Measurements from ENCODE around the gene KNDC1. TPM values are rescaled to one million over a fixed set of nuclear protein-coding genes. Genes with fewer than 3 reads are reported as not detected.
"Not testable (repeated sequence)": the region's sequence is repeated elsewhere in the genome, so short reads cannot be mapped to it uniquely, and the experiment has no call there.

The KNDC1 gene
- total RNA-seq, 3 donors from 2014 or later = 0.98 to 2.3 TPM; not detected in 1

DNA sequence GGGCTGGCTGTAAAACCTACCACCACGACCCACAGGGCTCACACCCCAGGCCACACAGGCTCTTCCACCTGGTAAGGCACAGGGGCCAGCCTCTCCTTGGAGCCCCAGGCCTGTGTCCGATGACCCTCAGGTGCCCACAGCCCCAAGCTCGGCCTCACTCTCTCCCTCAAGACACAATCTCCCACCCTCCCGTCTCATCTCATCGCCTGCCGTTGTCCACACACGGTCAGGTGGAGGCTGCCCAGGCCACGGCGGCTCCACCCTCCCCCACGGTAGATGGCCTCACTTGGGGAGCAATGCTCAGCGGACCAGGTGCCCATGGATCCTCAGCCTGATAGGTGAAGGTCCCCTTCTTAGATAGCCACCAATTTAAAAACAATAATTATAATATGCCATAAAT, 61.3 kb downstream of the KNDC1 start:
- DNase-seq (ENCODE audit: low spot score in 2 of 2) = no peak
- Histone ChIP-seq H3K4me1 (no peaks in the 10 kb centered on the region), H3K27ac (no peak overlapping the region), H3K27me3 (peaks cover 0 to 46% of the 10 kb centered on the region in 2 donors), H3K36me3 (no peaks in the 10 kb centered on the region), H3K9me3 (no peaks in the 10 kb centered on the region), H3K4me3 (no peak overlapping the region)
- intact Hi-C loops (cut with DNase I; ENCODE audit: low total_unique reads) = no loop called here
- TF ChIP-seq, protein P1, sequence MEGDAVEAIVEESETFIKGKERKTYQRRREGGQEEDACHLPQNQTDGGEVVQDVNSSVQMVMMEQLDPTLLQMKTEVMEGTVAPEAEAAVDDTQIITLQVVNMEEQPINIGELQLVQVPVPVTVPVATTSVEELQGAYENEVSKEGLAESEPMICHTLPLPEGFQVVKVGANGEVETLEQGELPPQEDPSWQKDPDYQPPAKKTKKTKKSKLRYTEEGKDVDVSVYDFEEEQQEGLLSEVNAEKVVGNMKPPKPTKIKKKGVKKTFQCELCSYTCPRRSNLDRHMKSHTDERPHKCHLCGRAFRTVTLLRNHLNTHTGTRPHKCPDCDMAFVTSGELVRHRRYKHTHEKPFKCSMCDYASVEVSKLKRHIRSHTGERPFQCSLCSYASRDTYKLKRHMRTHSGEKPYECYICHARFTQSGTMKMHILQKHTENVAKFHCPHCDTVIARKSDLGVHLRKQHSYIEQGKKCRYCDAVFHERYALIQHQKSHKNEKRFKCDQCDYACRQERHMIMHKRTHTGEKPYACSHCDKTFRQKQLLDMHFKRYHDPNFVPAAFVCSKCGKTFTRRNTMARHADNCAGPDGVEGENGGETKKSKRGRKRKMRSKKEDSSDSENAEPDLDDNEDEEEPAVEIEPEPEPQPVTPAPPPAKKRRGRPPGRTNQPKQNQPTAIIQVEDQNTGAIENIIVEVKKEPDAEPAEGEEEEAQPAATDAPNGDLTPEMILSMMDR (IDR thresholded peaks at IDR 0.05) = no peak
- TF ChIP-seq POLR2AphosphoS5 (IDR thresholded peaks at IDR 0.05) (no peak), POLR2A (IDR thresholded peaks at IDR 0.05) (no peak)

DNA sequence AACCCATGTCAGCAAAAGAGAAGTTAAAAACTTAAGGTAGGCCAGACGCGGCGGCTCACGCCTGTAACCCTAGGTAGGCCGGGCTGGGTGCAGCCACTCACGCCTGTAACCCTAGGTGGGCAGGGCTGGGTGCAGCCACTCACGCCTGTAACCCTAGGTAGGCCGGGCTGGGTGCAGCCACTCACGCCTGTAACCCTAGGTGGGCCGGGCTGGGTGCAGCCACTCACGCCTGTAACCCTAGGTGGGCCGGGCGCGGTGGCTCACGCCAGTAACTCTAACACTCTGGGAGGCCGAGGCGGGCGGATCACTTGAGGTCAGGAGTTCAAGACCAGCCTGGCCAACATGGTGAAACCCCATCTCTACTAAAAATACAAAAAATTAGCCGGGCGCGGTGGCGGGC, 61.7 kb downstream of the KNDC1 start:
- H3K4me3 ChIP-seq; DNase-seq (ENCODE audit: low spot score in 2 of 2); H3K36me3 ChIP-seq; intact Hi-C loops (cut with DNase I; ENCODE audit: low total_unique reads); H3K4me1 ChIP-seq; H3K9me3 ChIP-seq; H3K27ac ChIP-seq: not testable (repeated sequence)
- peaks cover 0 to 46% of the 10 kb centered on the region in 2 donors for H3K27me3 ChIP-seq

DNA sequence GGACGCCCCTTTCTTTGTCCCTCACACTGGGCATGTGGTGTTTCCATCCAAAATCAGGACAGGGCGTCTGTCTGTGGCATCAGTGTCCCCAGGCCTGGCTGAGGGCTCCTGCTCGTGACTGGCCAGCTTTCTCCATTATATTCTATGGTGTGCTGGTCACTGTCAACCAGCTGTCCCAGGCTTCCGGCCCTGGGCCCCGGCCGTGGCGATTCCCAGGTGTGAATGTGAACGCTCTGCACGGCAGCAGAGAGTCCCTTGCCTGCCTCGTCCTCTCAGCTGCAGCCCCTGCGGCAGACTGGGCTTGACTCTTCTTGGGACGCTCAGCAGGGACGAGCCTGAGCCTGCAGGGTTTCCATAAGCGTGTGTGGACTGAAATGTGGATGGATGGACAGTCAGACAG, 64.1 kb downstream of the KNDC1 start:
- Histone ChIP-seq H3K9me3 (no peaks in the 10 kb centered on the region), H3K36me3 (no peaks in the 10 kb centered on the region), H3K4me1 (no peaks in the 10 kb centered on the region), H3K27me3 (peaks cover 0 to 53% of the 10 kb centered on the region in 2 donors), H3K4me3 (no peak overlapping the region), H3K27ac (no peak overlapping the region)
- intact Hi-C loops (cut with DNase I; ENCODE audit: low total_unique reads) = no loop called here
- DNase-seq (ENCODE audit: low spot score in 2 of 2) = no peak
- no peak for TF ChIP-seq POLR2A (IDR thresholded peaks at IDR 0.05)
- TF ChIP-seq POLR2AphosphoS5 (IDR thresholded peaks at IDR 0.05) = no peak
- TF ChIP-seq, protein P1 (IDR thresholded peaks at IDR 0.05) = no peak

DNA sequence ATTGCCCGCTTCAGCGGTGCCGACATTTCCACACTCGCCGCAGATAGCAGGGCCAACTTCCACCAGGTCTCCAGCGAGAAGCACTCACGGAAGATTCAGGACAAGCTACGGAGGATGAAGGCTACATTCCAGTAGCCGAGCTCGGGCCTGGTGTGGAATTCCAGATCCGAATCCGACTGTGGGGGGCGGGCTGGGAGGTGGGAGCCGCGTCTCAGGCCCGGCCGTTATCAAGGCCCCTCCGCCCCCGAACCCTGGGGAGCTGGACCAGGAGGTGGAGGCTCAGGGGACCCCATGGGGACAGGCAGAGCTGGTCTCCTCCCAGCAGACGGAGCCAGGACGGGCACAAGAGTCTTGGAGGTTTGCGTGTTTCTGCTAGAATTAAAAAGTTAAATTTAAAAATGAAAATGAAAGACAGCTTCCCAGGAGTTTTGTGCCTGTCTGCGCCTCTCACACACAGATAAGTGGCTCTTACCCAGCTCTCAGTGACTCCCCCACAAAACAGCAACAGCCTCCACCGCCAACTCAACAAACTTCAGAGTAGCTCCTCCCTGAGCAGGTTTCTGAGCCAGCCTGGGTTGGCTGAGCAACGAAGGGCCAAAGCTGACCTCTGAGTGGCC, 64.8 kb downstream of the KNDC1 start:
- no peaks in the 10 kb centered on the region for H3K36me3 ChIP-seq
- intact Hi-C loops (cut with DNase I; ENCODE audit: low total_unique reads) = no loop called here
- TF ChIP-seq, protein P1 (IDR thresholded peaks at IDR 0.05) = no peak
- TF ChIP-seq POLR2A (IDR thresholded peaks at IDR 0.05) (no peak), POLR2AphosphoS5 (IDR thresholded peaks at IDR 0.05) (no peak)
- DNase-seq (ENCODE audit: low spot score in 2 of 2) = no peak
- H3K4me1 ChIP-seq = no peaks in the 10 kb centered on the region
- no peaks in the 10 kb centered on the region for H3K9me3 ChIP-seq
- H3K27me3 ChIP-seq = peaks cover 0 to 53% of the 10 kb centered on the region in 2 donors
- no peak overlapping the region for H3K27ac ChIP-seq
- no peak overlapping the region for H3K4me3 ChIP-seq

DNA sequence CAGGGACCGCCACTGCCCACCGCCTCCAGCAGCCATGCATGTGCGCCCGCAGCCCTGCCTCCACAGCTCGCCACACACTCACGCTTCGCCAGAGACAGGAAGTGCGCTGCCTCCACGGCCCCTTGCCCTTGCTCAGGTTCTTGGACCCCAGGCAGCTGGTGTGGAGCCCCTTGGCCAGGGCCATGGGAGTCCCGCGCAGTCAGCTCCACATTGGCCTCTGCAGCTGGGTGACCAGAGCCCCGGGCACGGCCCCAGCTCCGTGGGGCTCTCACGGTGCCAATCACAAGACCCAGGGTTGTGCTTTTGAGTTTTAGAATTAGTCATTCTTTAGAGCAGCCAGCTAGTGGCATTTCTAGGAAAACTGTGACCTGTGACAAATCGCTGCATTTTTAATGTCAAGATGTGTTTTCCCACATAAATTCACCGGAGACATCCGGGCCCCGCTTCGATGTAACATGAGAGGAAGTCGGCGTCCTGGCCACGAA, 65.7 kb downstream of the KNDC1 start:
- intact Hi-C loops (cut with DNase I; ENCODE audit: low total_unique reads) = no loop called here
- Histone ChIP-seq H3K36me3 (no peaks in the 10 kb centered on the region), H3K27me3 (peaks cover 0 to 56% of the 10 kb centered on the region in 2 donors), H3K4me3 (no peak overlapping the region), H3K27ac (no peak overlapping the region), H3K9me3 (no peaks in the 10 kb centered on the region), H3K4me1 (peaks cover 0 to 4% of the 10 kb centered on the region in 2 donors)
- TF ChIP-seq POLR2A (IDR thresholded peaks at IDR 0.05) = no peak
- TF ChIP-seq, protein P1 (IDR thresholded peaks at IDR 0.05) = no peak
- no peak for TF ChIP-seq POLR2AphosphoS5 (IDR thresholded peaks at IDR 0.05)
- DNase-seq (ENCODE audit: low spot score in 2 of 2) = no peak
